ENCODE results near the gene LINS1. TPM values are rescaled to one million over a fixed set of nuclear protein-coding genes. Genes with fewer than 3 reads are reported as not detected.

The LINS1 gene
- total RNA-seq, 4 donors from 2014 or later = 11.7 to 33.0 (median 17.6) TPM

GRCh38 chr15:100635406-100636071, 33.6 kb upstream of the LINS1 start:
- no peak overlapping the region for H3K4me3 ChIP-seq
- no peak for TF ChIP-seq EP300 (IDR thresholded peaks at IDR 0.05)
- no peak for TF ChIP-seq POLR2A (IDR thresholded peaks at IDR 0.05; ENCODE audit: low read depth)
- no peak for TF ChIP-seq CTCF (IDR thresholded peaks at IDR 0.05)
- TF ChIP-seq POLR2AphosphoS5 (IDR thresholded peaks at IDR 0.05) = no peak
- no peak for DNase-seq (ENCODE audit: extremely low spot score)
- H3K4me1 ChIP-seq = peaks cover 0 to 43% (median 9%) of the 10 kb centered on the region in 4 donors
- WGBS = 94% methylated on average over 11 of the region's 11 CpGs
- H3K27me3 ChIP-seq = no peaks in the 10 kb centered on the region
- no peak overlapping the region for H3K27ac ChIP-seq (replicated peaks in 1 of 4)
- intact Hi-C loops (cut with DNase I) = no loop called here
- H3K36me3 ChIP-seq = peaks cover 0 to 24% (median 13%) of the 10 kb centered on the region in 4 donors
- no peaks in the 10 kb centered on the region for H3K9me3 ChIP-seq

- Histone ChIP-seq H3K27me3 (no peaks in the 10 kb centered on the region), H3K27ac (replicated peaks in 1 of 4) (no peak overlapping the region), H3K4me1 (peaks cover 0 to 34% (median under 1%) of the 10 kb centered on the region in 4 donors), H3K4me3 (no peak overlapping the region), H3K9me3 (no peaks in the 10 kb centered on the region), H3K36me3 (peaks cover 5 to 37% (median 24%) of the 10 kb centered on the region in 4 donors)
- WGBS = 93% methylated on average over 1 of the region's 1 CpG
- intact Hi-C loops (cut with DNase I) = no loop called here
- TF ChIP-seq EP300 (IDR thresholded peaks at IDR 0.05) (no peak), CTCF (IDR thresholded peaks at IDR 0.05) (no peak), POLR2AphosphoS5 (IDR thresholded peaks at IDR 0.05) (no peak), POLR2A (IDR thresholded peaks at IDR 0.05; ENCODE audit: low read depth) (no peak)
- no peak for DNase-seq (ENCODE audit: extremely low spot score)
Measured at GRCh38 chr15:100633763-100634075, 31.7 kb upstream of the LINS1 start.

GRCh38 chr15:100631831-100632230, 29.8 kb upstream of the LINS1 start:
- H3K27ac ChIP-seq (replicated peaks in 1 of 4) = no peak overlapping the region
- no peak for TF ChIP-seq EP300 (IDR thresholded peaks at IDR 0.05)
- TF ChIP-seq POLR2A (IDR thresholded peaks at IDR 0.05; ENCODE audit: low read depth) = no peak
- TF ChIP-seq POLR2AphosphoS5 (IDR thresholded peaks at IDR 0.05) = no peak
- TF ChIP-seq CTCF (IDR thresholded peaks at IDR 0.05) = no peak
- no peaks in the 10 kb centered on the region for H3K9me3 ChIP-seq
- H3K27me3 ChIP-seq = no peaks in the 10 kb centered on the region
- no peak for DNase-seq (ENCODE audit: extremely low spot score)
- peaks cover 5 to 37% (median 24%) of the 10 kb centered on the region in 4 donors for H3K36me3 ChIP-seq
- 89% methylated on average over 7 of the region's 10 CpGs for WGBS
- no peak overlapping the region for H3K4me3 ChIP-seq
- peaks cover 0 to 30% (median 0%) of the 10 kb centered on the region in 4 donors for H3K4me1 ChIP-seq
- intact Hi-C loops (cut with DNase I) = no loop called here

- WGBS = 62% methylated on average over 3 of the region's 3 CpGs
- Histone ChIP-seq H3K4me3 (no peak overlapping the region), H3K9me3 (no peaks in the 10 kb centered on the region), H3K27ac (replicated peaks in 1 of 4) (no peak overlapping the region), H3K4me1 (peaks cover 0 to 14% (median 0%) of the 10 kb centered on the region in 4 donors), H3K27me3 (no peaks in the 10 kb centered on the region), H3K36me3 (peaks cover 5 to 37% (median 24%) of the 10 kb centered on the region in 4 donors)
- no peak for TF ChIP-seq POLR2A (IDR thresholded peaks at IDR 0.05; ENCODE audit: low read depth)
- TF ChIP-seq EP300 (IDR thresholded peaks at IDR 0.05) = no peak
- TF ChIP-seq CTCF (IDR thresholded peaks at IDR 0.05) = no peak
- TF ChIP-seq POLR2AphosphoS5 (IDR thresholded peaks at IDR 0.05) = no peak
- intact Hi-C loops (cut with DNase I) = no loop called here
- DNase-seq (ENCODE audit: extremely low spot score) = no peak
Measured at GRCh38 chr15:100628746-100629145, 26.8 kb upstream of the LINS1 start.
